ENCODE results near the gene RAB1A. TPM values are rescaled to one million over a fixed set of nuclear protein-coding genes. Genes with fewer than 3 reads are reported as not detected.
"Not testable (repeated sequence)": the region's sequence is repeated elsewhere in the genome, so short reads cannot be mapped to it uniquely, and the experiment has no call there.

RAB1A gene
- total RNA-seq, 1 experiment from 2014 or later = 128 TPM

GRCh38 chr2:65128297-65129190 lies 1.4 kb downstream of the RAB1A start:
- peaks cover 21% of the 10 kb centered on the region for H3K4me1 ChIP-seq (ENCODE audit: control insufficient read depth, insufficient read depth, low read length)
- in situ Hi-C loops (cut with HindIII; ENCODE audit: low pct_unique_long_range_greater_than_20kb, low sequenced_read_pairs) (no loop called here), intact Hi-C loops (cut with micrococcal nuclease; ENCODE audit: unreplicated experiment) (no loop called here)
- no peaks in the 10 kb centered on the region for H3K27me3 ChIP-seq (ENCODE audit: control insufficient read depth, insufficient read depth, low read length)
- H3K27ac ChIP-seq (ENCODE audit: low read length) = peak overlapping the region; percentile 86
- no peaks in the 10 kb centered on the region; the same call in 1 of the 2 replicates for H3K36me3 ChIP-seq (ENCODE audit: control insufficient read depth, insufficient read depth, low read length)
- TF ChIP-seq TCF7L2 (IDR thresholded peaks at IDR 0.05; ENCODE audit: low read depth, low read length) (0 out of 2 replicates have a peak, but pooled peaks have one; percentile 20), SIN3A (IDR thresholded peaks at IDR 0.05; ENCODE audit: borderline replicate concordance, insufficient read depth, low read depth, low read length) (no peak), POLR2AphosphoS5 (IDR thresholded peaks at IDR 0.05; ENCODE audit: low read depth, low read length) (no peak), REST (IDR thresholded peaks at IDR 0.05; ENCODE audit: insufficient read depth in 1 of 2, low read depth in 2 of 2, low read length in 1 of 2) (no peak)
- ChIA-PET CTCF (interaction anchor here (1.7 kb wide), 1 partner anchor 58 kb away, joined by 5 read pairs; no protein-coding TSS in a partner anchor), POLR2A (interaction anchor here (0.6 kb wide), 1 partner anchor 321 kb away, joined by 7 read pairs; no protein-coding TSS in a partner anchor)
- H3K4me3 ChIP-seq (ENCODE audit: low read depth in 2 of 2, low read length in 2 of 2) = peak overlapping the region; percentile 83 to 91
- BruUV-seq (replicated peaks) = TSS peak; percentile 83
- no peak for ATAC-seq
- DNase-seq (ENCODE audit: low read depth, low spot score) = no peak
- no peaks in the 10 kb centered on the region for H3K9me3 ChIP-seq (ENCODE audit: control insufficient read depth, insufficient read depth, low read depth, low read length)

- H3K9me3 ChIP-seq (ENCODE audit: control insufficient read depth, insufficient read depth, low read depth, low read length); ATAC-seq; H3K4me3 ChIP-seq (ENCODE audit: low read depth in 2 of 2, low read length in 2 of 2); intact Hi-C loops (cut with micrococcal nuclease; ENCODE audit: unreplicated experiment); BruUV-seq (replicated peaks); in situ Hi-C loops (cut with HindIII; ENCODE audit: low pct_unique_long_range_greater_than_20kb, low sequenced_read_pairs); H3K27ac ChIP-seq (ENCODE audit: low read length); H3K27me3 ChIP-seq (ENCODE audit: control insufficient read depth, insufficient read depth, low read length); POLR2A ChIA-PET; H3K36me3 ChIP-seq (ENCODE audit: control insufficient read depth, insufficient read depth, low read length); DNase-seq (ENCODE audit: low read depth, low spot score): not testable (repeated sequence)
- CTCF ChIA-PET = interaction anchor here (0.7 kb wide), 1 partner anchor 253 kb away, joined by 10 read pairs; no protein-coding TSS in a partner anchor
- H3K4me1 ChIP-seq (ENCODE audit: control insufficient read depth, insufficient read depth, low read length) = peaks cover 21% of the 10 kb centered on the region
Measured at GRCh38 chr2:65125457-65125856, 4.4 kb downstream of the RAB1A start.

GRCh38 chr2:65122313-65122712 lies 7.6 kb downstream of the RAB1A start:
- Histone ChIP-seq H3K9me3 (ENCODE audit: control insufficient read depth, insufficient read depth, low read depth, low read length) (no peaks in the 10 kb centered on the region), H3K27ac (ENCODE audit: low read length) (no peak overlapping the region), H3K4me1 (ENCODE audit: control insufficient read depth, insufficient read depth, low read length) (peaks cover 18% of the 10 kb centered on the region), H3K36me3 (ENCODE audit: control insufficient read depth, insufficient read depth, low read length) (no peaks in the 10 kb centered on the region), H3K4me3 (ENCODE audit: low read depth in 2 of 2, low read length in 2 of 2) (no peak overlapping the region), H3K27me3 (ENCODE audit: control insufficient read depth, insufficient read depth, low read length) (no peaks in the 10 kb centered on the region)
- no TSS peak for BruUV-seq (replicated peaks)
- no peak for ATAC-seq
- DNase-seq (ENCODE audit: low read depth, low spot score) = no peak
- ChIA-PET CTCF (no interaction called here), POLR2A (no interaction called here)
- no peak for TF ChIP-seq SIN3A (IDR thresholded peaks at IDR 0.05; ENCODE audit: borderline replicate concordance, insufficient read depth, low read depth, low read length)
- no peak for TF ChIP-seq CTCF (IDR thresholded peaks at IDR 0.05)
- no peak for TF ChIP-seq TCF7L2 (IDR thresholded peaks at IDR 0.05; ENCODE audit: low read depth, low read length)
- no peak for TF ChIP-seq POLR2AphosphoS5 (IDR thresholded peaks at IDR 0.05; ENCODE audit: low read depth, low read length)
- TF ChIP-seq REST (IDR thresholded peaks at IDR 0.05; ENCODE audit: insufficient read depth in 1 of 2, low read depth in 2 of 2, low read length in 1 of 2) = no peak
- intact Hi-C loops (cut with micrococcal nuclease; ENCODE audit: unreplicated experiment) = no loop called here
- in situ Hi-C loops (cut with HindIII; ENCODE audit: low pct_unique_long_range_greater_than_20kb, low sequenced_read_pairs) = no loop called here

All from Panc1 (cell line).